A549 (cell line): ENCODE measurements around the gene NME7. TPM values are rescaled to one million over a fixed set of nuclear protein-coding genes. Genes with fewer than 3 reads are reported as not detected.

Experiments
- ATAC-seq, 2 experiments: fragments of 200-7000 bp in 1 of 2; fragments of >200 bp in 1 of 2; cut with Nextera tagmentation in 1 of 2; cut with Tn5 transposase in 1 of 2; 3 replicates each; pipeline versions ENCODE4 v1.8.0 to v1.9.1; 2018 to 2020; ENCODE audit warnings: mild to moderate bottlenecking in 1 of 2, moderate library complexity in 1 of 2
- CTCF ChIA-PET: fragments of 300-600 bp; sonication (Branson Sonifier 250); formaldehyde crosslinking; extraction: SDS; loops from one replicate; lab custom pipeline; 2021; ENCODE audit warnings: antibody characterized with exemption, inconsistent platforms; lab: Yijun Ruan, JAX
- POLR2A ChIA-PET: fragments of 350-600 bp; formaldehyde crosslinking; extraction: SDS; loops from one replicate; lab custom pipeline; 2021; ENCODE audit warnings: antibody characterized with exemption, inconsistent platforms; lab: Yijun Ruan, JAX
- DNase-seq, 2 experiments: peaks; one replicate each; pipeline versions ENCODE4 v3.0.0 to v3.0.0-alpha.2; 2011 to 2016; ENCODE audit warnings: low read depth in 1 of 2, low spot score in 1 of 2
- FAIRE-seq: peaks from 2 replicates; lab custom pipeline; 2011; peaks lifted over from hg19 to GRCh38; lab: Jason Lieb, UNC
- H3K27ac ChIP-seq, 2 experiments: fragments of >200 bp; sonication (Bioruptor Twin); formaldehyde crosslinking; 3 replicates each; pipeline ENCODE4 v1.5.1; 2016 to 2017
- H3K4me1 ChIP-seq: fragments of >200 bp; sonication (Bioruptor Twin); formaldehyde crosslinking; 3 replicates; pipeline ENCODE4 v1.6.1; 2016
- H3K4me2 ChIP-seq: fragments of >200 bp; sonication (Bioruptor Twin); formaldehyde crosslinking; 3 replicates; pipeline ENCODE4 v1.6.1; 2016
- H3K4me3 ChIP-seq: fragments of >200 bp; sonication (Bioruptor Twin); formaldehyde crosslinking; 3 replicates; pipeline ENCODE4 v1.5.1; 2016
- H3K9me3 ChIP-seq: fragments of >200 bp; sonication (Bioruptor Twin); formaldehyde crosslinking; 3 replicates; pipeline ENCODE4 v1.6.1; 2016
- CHD2 ChIP-seq: fragments of 150-350 bp; IDR thresholded peaks from 2 replicates; pipeline ENCODE4 v1.6.1; 2014; ENCODE audit warnings: low read length; ENCODE audit not compliant: partially characterized antibody
- CHD4 ChIP-seq: fragments of 200-600 bp; sonication (generic); IDR thresholded peaks from 2 replicates; pipeline ENCODE4 v1.6.1; 2016; ENCODE audit warnings: antibody characterized with exemption, mild to moderate bottlenecking, borderline replicate concordance
- FOSL2 ChIP-seq, 2 experiments: fragments of 450-650 bp in 1 of 2; fragments of >200 bp in 1 of 2; sonication (Bioruptor Twin) in 1 of 2; formaldehyde crosslinking; IDR thresholded peaks; 2 replicates each; pipeline versions ENCODE4 v1.5.0 to v1.6.1; 2016 to 2020; ENCODE audit warnings: mild to moderate bottlenecking in 1 of 2, moderate library complexity in 1 of 2
- FOXS1 ChIP-seq: fragments of 250-450 bp; sonication (Bioruptor Pico); IDR thresholded peaks from 2 replicates; pipeline ENCODE4 v1.5.0; 2020; ENCODE audit warnings: mild to moderate bottlenecking, moderate library complexity
- MAFK ChIP-seq: fragments of 450-650 bp; IDR thresholded peaks from 2 replicates; pipeline ENCODE4 v1.6.1; 2014; ENCODE audit not compliant: partially characterized antibody
- MAZ ChIP-seq: fragments of 150-350 bp; IDR thresholded peaks from 2 replicates; pipeline ENCODE4 v1.6.1; 2014; ENCODE audit warnings: antibody characterized with exemption, low read depth, low read length, borderline replicate concordance
- PBX3 ChIP-seq: IDR thresholded peaks from 2 replicates; pipeline ENCODE4 v1.6.1; 2012
- PHF8 ChIP-seq: fragments of 200-600 bp; sonication (generic); IDR thresholded peaks from 2 replicates; pipeline ENCODE4 v1.6.1; 2016; ENCODE audit warnings: low read depth, mild to moderate bottlenecking, antibody characterized with exemption, moderate library complexity, borderline replicate concordance
- POLR2A ChIP-seq: IDR thresholded peaks from 2 replicates; pipeline ENCODE4 v1.6.1; 2012; ENCODE audit warnings: mild to moderate bottlenecking, low read length
- POLR2AphosphoS2 ChIP-seq: conservative IDR thresholded peaks from 2 replicates; pipeline ENCODE4 v1.6.1; 2012; ENCODE audit warnings: low read length, improper control_type of control experiment, inconsistent platforms
- RAD21 ChIP-seq, 2 experiments: fragments of >200 bp in 1 of 2; sonication (Bioruptor Twin) in 1 of 2; formaldehyde crosslinking in 1 of 2; IDR thresholded peaks in 1 of 2; conservative IDR thresholded peaks in 1 of 2; 2 replicates in 1 of 2; 3 replicates in 1 of 2; pipeline ENCODE4 v1.6.1; 2012 to 2018; ENCODE audit warnings: inconsistent platforms in 1 of 2
- RARB ChIP-seq: fragments of 250-450 bp; sonication (Bioruptor Pico); IDR thresholded peaks from 2 replicates; pipeline ENCODE4 v1.8.0; 2021; ENCODE audit warnings: mild to moderate bottlenecking, moderate library complexity
- RCOR1 ChIP-seq: fragments of 150-350 bp; IDR thresholded peaks from 2 replicates; pipeline ENCODE4 v1.6.1; 2014; ENCODE audit warnings: antibody characterized with exemption, low read length, low read depth
- RNF2 ChIP-seq: fragments of 200-600 bp; sonication (generic); IDR thresholded peaks from 2 replicates; pipeline ENCODE4 v1.6.1; 2016; ENCODE audit warnings: low read depth, mild to moderate bottlenecking, antibody characterized with exemption, moderate library complexity, borderline replicate concordance
- SREBF2 ChIP-seq: fragments of 450-650 bp; IDR thresholded peaks from 2 replicates; pipeline ENCODE4 v1.6.1; 2014; ENCODE audit warnings: mild to moderate bottlenecking, moderate library complexity
- USF2 ChIP-seq: fragments of 450-650 bp; IDR thresholded peaks from 2 replicates; pipeline ENCODE4 v1.6.1; 2014; ENCODE audit warnings: antibody characterized with exemption
- ZSCAN20 ChIP-seq: fragments of 250-450 bp; sonication (Bioruptor Pico); IDR thresholded peaks from 2 replicates; pipeline ENCODE4 v1.8.0; 2022; ENCODE audit warnings: mild to moderate bottlenecking, moderate library complexity
- WGBS: methylation state at CpG from one replicate; pipeline ENCODE4 v1.1.6; 2017; ENCODE audit errors: missing lambda C conversion rate; 5-methylcytosine and 5-hydroxymethylcytosine counted together
- polyA plus RNA-seq, 4 experiments: library from polyadenylated mRNA; depleted of rRNA in 3 of 4; stranded (reverse); fragments of >200 nt; fragmentation: RNase III in 1 of 4; extraction: RNeasy Plus Mini Kit Qiagen cat#74134 plus additional on column Dnase treatment in 1 of 4; gene quantifications; 2 replicates in 3 of 4; 3 replicates in 1 of 4; pipeline ENCODE4 v1.2.3, GENCODE V29; 2011 to 2017
- TF ChIP-seq, protein P1 (sequence below): fragments of 200-600 bp; sonication (generic); IDR thresholded peaks from 2 replicates; pipeline ENCODE4 v1.6.1; 2016; ENCODE audit warnings: antibody characterized with exemption, mild to moderate bottlenecking, moderate library complexity
- TF ChIP-seq, protein P2 (sequence below): fragments of 250-450 bp; sonication (Bioruptor Pico); IDR thresholded peaks from 2 replicates; pipeline ENCODE4 v1.5.0; 2020; ENCODE audit warnings: low read depth, mild to moderate bottlenecking, moderate library complexity

Gene NME7
- polyA plus RNA-seq, 2 of the 4 experiments (the other 2 are of a cell fraction), result 39.5 to 62.3 TPM

GRCh38 chr1:169312084-169312954 is 55.3 kb downstream of the NME7 start:
- H3K9me3 ChIP-seq, result no peaks in the 10 kb centered on the region
- POLR2A ChIA-PET, result interaction anchor here (0.8 kb wide), 1 partner anchor 9 kb away, joined by 3 read pairs; no protein-coding TSS in a partner anchor
- 65% methylated on average over 5 of the region's 5 CpGs for WGBS
- TF ChIP-seq MAFK (peak; percentile 66), USF2 (peak; percentile 88), RAD21 (conservative IDR thresholded peaks at IDR 0.05 in 1 of 2, IDR thresholded peaks at IDR 0.05 in 1 of 2) (no peak), FOSL2 (IDR thresholded peaks at IDR 0.05) (no peak), FOSL2 (CRISPR knock-in tag; IDR thresholded peaks at IDR 0.05) (peak; percentile 67; the same call in 1 of the 2 replicates)
- no peak for FAIRE-seq
- H3K27ac ChIP-seq, result peak overlapping the region in 1 of 2 experiments; percentile 70; a peak in 3 of 6 replicates
- no peak overlapping the region for H3K4me3 ChIP-seq
- peak; percentile 46 to 70 for DNase-seq
- H3K4me2 ChIP-seq, result peak overlapping the region; percentile 29
- peak; percentile 89 to 98 for ATAC-seq
- CTCF ChIA-PET, result interaction anchor here (1.1 to 1.6 kb wide), 2 partner anchors 15 to 36 kb away, joined by 3 to 5 read pairs; no protein-coding TSS in a partner anchor
- H3K4me1 ChIP-seq, result peaks cover 9% of the 10 kb centered on the region

GRCh38 chr1:169309178-169310166 is 58.1 kb downstream of the NME7 start:
- TF ChIP-seq PHF8 (no peak), MAFK (no peak), RCOR1 (no peak), FOSL2 (IDR thresholded peaks at IDR 0.05) (no peak), FOSL2 (CRISPR knock-in tag; IDR thresholded peaks at IDR 0.05) (no peak), RAD21 (conservative IDR thresholded peaks at IDR 0.05 in 1 of 2, IDR thresholded peaks at IDR 0.05 in 1 of 2) (no peak)
- TF ChIP-seq, all 56 proteins: peak for 0
- no peak for ATAC-seq
- ChIA-PET CTCF (no interaction called here), POLR2A (no interaction called here)
- Histone ChIP-seq H3K4me3 (no peak overlapping the region), H3K27ac (no peak overlapping the region), H3K4me1 (peaks cover 9% of the 10 kb centered on the region), H3K9me3 (no peaks in the 10 kb centered on the region), H3K4me2 (no peak overlapping the region)
- no peak for DNase-seq
- WGBS, result 87% methylated on average over 7 of the region's 7 CpGs
- no peak for FAIRE-seq

DNA sequence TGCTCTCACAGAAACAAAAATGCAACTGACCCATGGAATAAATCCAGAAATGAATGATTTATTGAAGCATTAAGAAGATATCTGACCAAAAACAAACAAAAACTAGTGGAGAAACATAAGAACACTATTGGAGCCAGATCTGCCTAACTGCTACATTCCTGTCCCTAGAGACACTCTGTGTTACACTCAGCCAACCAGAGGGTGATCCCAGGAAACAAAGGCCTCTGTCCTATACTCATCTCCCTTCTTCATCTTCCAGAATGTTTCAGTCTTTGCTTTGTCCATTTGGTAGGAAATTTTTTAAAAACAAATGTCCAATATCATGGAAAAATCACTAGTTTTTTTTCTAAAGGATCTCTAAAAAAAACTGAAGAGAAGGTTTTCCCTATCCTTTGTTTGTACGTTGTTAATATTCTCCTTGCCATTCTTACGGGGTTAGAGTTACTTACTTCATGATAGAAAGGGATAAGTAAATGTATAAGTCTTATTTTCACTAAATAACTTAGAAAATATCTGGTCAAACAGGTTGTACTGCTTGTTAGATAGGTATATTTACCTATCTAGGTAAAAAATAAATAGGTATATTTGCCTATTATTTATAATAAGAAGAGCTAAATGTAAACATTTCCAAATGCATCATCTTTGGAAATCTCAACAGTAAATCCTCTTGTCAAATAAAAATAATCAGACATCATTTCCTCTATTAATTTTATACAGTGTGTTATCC is 59.1 kb downstream of the NME7 start:
- H3K4me1 ChIP-seq, result peaks cover 16% of the 10 kb centered on the region
- ChIA-PET CTCF (no interaction called here), POLR2A (no interaction called here)
- no peak overlapping the region for H3K27ac ChIP-seq
- DNase-seq (no peak), FAIRE-seq (no peak), ATAC-seq (no peak)
- no peak for TF ChIP-seq RCOR1
- TF ChIP-seq, protein P1, sequence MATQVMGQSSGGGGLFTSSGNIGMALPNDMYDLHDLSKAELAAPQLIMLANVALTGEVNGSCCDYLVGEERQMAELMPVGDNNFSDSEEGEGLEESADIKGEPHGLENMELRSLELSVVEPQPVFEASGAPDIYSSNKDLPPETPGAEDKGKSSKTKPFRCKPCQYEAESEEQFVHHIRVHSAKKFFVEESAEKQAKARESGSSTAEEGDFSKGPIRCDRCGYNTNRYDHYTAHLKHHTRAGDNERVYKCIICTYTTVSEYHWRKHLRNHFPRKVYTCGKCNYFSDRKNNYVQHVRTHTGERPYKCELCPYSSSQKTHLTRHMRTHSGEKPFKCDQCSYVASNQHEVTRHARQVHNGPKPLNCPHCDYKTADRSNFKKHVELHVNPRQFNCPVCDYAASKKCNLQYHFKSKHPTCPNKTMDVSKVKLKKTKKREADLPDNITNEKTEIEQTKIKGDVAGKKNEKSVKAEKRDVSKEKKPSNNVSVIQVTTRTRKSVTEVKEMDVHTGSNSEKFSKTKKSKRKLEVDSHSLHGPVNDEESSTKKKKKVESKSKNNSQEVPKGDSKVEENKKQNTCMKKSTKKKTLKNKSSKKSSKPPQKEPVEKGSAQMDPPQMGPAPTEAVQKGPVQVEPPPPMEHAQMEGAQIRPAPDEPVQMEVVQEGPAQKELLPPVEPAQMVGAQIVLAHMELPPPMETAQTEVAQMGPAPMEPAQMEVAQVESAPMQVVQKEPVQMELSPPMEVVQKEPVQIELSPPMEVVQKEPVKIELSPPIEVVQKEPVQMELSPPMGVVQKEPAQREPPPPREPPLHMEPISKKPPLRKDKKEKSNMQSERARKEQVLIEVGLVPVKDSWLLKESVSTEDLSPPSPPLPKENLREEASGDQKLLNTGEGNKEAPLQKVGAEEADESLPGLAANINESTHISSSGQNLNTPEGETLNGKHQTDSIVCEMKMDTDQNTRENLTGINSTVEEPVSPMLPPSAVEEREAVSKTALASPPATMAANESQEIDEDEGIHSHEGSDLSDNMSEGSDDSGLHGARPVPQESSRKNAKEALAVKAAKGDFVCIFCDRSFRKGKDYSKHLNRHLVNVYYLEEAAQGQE, result no peak
- no peak for TF ChIP-seq POLR2AphosphoS2
- TF ChIP-seq POLR2A, result no peak
- no peak for TF ChIP-seq RARB
- no peak for TF ChIP-seq ZSCAN20
- TF ChIP-seq FOXS1, result no peak
- no peak for TF ChIP-seq PBX3
- no peak for TF ChIP-seq MAFK
- TF ChIP-seq CHD2, result no peak
- no peak for TF ChIP-seq RAD21 (conservative IDR thresholded peaks at IDR 0.05 in 1 of 2, IDR thresholded peaks at IDR 0.05 in 1 of 2)
- TF ChIP-seq SREBF2, result no peak
- TF ChIP-seq, protein P2, sequence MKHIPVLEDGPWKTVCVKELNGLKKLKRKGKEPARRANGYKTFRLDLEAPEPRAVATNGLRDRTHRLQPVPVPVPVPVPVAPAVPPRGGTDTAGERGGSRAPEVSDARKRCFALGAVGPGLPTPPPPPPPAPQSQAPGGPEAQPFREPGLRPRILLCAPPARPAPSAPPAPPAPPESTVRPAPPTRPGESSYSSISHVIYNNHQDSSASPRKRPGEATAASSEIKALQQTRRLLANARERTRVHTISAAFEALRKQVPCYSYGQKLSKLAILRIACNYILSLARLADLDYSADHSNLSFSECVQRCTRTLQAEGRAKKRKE (CRISPR knock-in tag), result no peak
- no peak for TF ChIP-seq MAZ
- TF ChIP-seq RNF2, result no peak
- TF ChIP-seq CHD4, result no peak
- no peak overlapping the region for H3K4me3 ChIP-seq
- no peaks in the 10 kb centered on the region for H3K9me3 ChIP-seq
- H3K4me2 ChIP-seq, result no peak overlapping the region
- WGBS, result 90% methylated on average over 2 of the region's 2 CpGs
